Esophagus muscularis mucosa (tissue), 4 donors: Measurements from ENCODE around the gene GMEB1. TPM values are rescaled to one million over a fixed set of nuclear protein-coding genes. Genes with fewer than 3 reads are reported as not detected.

Experiments used
- DNase-seq: peaks from one replicate; pipeline ENCODE4 v3.0.0-alpha.2; 2017; ENCODE audit errors: extremely low spot score
- H3K27ac ChIP-seq, 4 donors: fragments of 200-600 bp; sonication (generic); replicated peaks in 1 of 4; 1 replicate in 3 of 4; 2 replicates in 1 of 4; pipeline ENCODE4 v1.5.1; 2016 to 2019; ENCODE audit warnings: mild to moderate bottlenecking in 1 of 4
- H3K27me3 ChIP-seq, 4 donors: fragments of 200-600 bp; sonication (generic); one replicate each; pipeline versions ENCODE4 v1.5.1 to v1.6.0; 2016 to 2019
- H3K36me3 ChIP-seq, 4 donors: fragments of 200-600 bp; sonication (generic); one replicate each; pipeline ENCODE4 v1.5.1; 2016 to 2019
- H3K4me1 ChIP-seq, 4 donors: fragments of 200-600 bp; sonication (generic); one replicate each; pipeline ENCODE4 v1.5.1; 2016 to 2019
- H3K4me3 ChIP-seq, 4 donors: fragments of 200-600 bp; sonication (generic); 1 replicate in 2 of 4; 2 replicates in 2 of 4; pipeline ENCODE4 v1.5.1; 2016 to 2019; ENCODE audit warnings: mild to moderate bottlenecking in 4 of 4, moderate library complexity in 1 of 4
- H3K9me3 ChIP-seq, 4 donors: fragments of 200-600 bp; sonication (generic); 1 replicate in 3 of 4; 2 replicates in 1 of 4; pipeline ENCODE4 v1.5.1; 2016 to 2019
- EP300 ChIP-seq: sonication (generic); formaldehyde crosslinking; IDR thresholded peaks from one replicate; pipeline ENCODE4 v1.6.1; 2017; ENCODE audit warnings: antibody characterized with exemption
- POLR2A ChIP-seq: fragments of 450-650 bp; IDR thresholded peaks from one replicate; pipeline ENCODE4 v1.6.1; 2017; ENCODE audit warnings: antibody characterized with exemption, moderate library complexity, mild to moderate bottlenecking, low read depth
- POLR2AphosphoS5 ChIP-seq, 2 donors: sonication (generic); formaldehyde crosslinking; IDR thresholded peaks; one replicate each; pipeline ENCODE4 v1.6.1; 2017; ENCODE audit warnings: antibody characterized with exemption in 2 of 2
- WGBS: methylation state at CpG from one replicate; pipeline ENCODE4 v1.1.5; 2018; 5-methylcytosine and 5-hydroxymethylcytosine counted together
- intact Hi-C: fragments of 100-400 bp; cut with DNase I; formaldehyde crosslinking; loops from one replicate; pipeline ENCODE4 v1.15.1; 2023
- total RNA-seq, 4 donors: library from RNA; depleted of rRNA; stranded (reverse); fragments of >200 nt; gene quantifications; one replicate each; pipeline versions ENCODE4 v1.1.0 to v1.2.1, GENCODE V29; 2016
- TF ChIP-seq, protein P1 (sequence below), 3 experiments: fragments of 200-600 bp in 2 of 3; fragments of 450-650 bp in 1 of 3; sonication (generic) in 2 of 3; IDR thresholded peaks; one replicate each; pipeline ENCODE4 v1.5.1; 2017 to 2019; ENCODE audit warnings: antibody characterized with exemption in 3 of 3, mild to moderate bottlenecking in 2 of 3, moderate library complexity in 1 of 3

Gene GMEB1
- total RNA-seq, 4 donors from 2014 or later, result 7.1 to 11.0 (median 9.8) TPM

DNA sequence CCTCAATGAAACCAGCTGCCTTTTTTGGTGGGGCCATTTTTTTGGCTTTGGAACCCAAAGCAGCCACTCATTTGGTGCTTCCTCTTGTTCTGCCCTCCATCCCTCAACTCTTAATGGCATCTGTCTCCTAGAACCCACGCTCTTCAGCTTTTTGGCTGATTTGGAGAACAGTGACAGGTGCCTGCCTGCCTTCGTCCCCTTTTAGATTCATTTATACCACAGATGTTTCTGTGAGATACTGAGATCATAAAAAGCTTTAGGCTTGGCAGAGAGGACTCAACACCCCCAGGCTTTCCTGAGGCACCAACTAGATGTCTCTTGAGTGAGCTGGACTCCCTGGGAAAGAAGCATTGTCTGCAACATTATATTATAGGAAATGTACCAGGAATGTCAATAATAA lies 47.8 kb downstream of the GMEB1 start:
- intact Hi-C loops, result no loop called here
- H3K36me3 ChIP-seq, result peaks cover 22 to 49% (median 38%) of the 10 kb centered on the region in 4 donors
- WGBS, result 96% methylated on average over 2 of the region's 2 CpGs
- no peaks in the 10 kb centered on the region for H3K9me3 ChIP-seq
- H3K27ac ChIP-seq, result no peak overlapping the region
- H3K4me3 ChIP-seq, result no peak overlapping the region
- no peaks in the 10 kb centered on the region for H3K27me3 ChIP-seq
- no peak for DNase-seq
- peaks cover 0 to 7% (median 3%) of the 10 kb centered on the region in 4 donors for H3K4me1 ChIP-seq
- TF ChIP-seq EP300, result no peak
- no peak for TF ChIP-seq POLR2AphosphoS5 (IDR thresholded peaks at IDR 0.05)
- no peak for TF ChIP-seq POLR2A
- TF ChIP-seq, protein P1, sequence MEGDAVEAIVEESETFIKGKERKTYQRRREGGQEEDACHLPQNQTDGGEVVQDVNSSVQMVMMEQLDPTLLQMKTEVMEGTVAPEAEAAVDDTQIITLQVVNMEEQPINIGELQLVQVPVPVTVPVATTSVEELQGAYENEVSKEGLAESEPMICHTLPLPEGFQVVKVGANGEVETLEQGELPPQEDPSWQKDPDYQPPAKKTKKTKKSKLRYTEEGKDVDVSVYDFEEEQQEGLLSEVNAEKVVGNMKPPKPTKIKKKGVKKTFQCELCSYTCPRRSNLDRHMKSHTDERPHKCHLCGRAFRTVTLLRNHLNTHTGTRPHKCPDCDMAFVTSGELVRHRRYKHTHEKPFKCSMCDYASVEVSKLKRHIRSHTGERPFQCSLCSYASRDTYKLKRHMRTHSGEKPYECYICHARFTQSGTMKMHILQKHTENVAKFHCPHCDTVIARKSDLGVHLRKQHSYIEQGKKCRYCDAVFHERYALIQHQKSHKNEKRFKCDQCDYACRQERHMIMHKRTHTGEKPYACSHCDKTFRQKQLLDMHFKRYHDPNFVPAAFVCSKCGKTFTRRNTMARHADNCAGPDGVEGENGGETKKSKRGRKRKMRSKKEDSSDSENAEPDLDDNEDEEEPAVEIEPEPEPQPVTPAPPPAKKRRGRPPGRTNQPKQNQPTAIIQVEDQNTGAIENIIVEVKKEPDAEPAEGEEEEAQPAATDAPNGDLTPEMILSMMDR (IDR thresholded peaks at IDR 0.05), result no peak

DNA sequence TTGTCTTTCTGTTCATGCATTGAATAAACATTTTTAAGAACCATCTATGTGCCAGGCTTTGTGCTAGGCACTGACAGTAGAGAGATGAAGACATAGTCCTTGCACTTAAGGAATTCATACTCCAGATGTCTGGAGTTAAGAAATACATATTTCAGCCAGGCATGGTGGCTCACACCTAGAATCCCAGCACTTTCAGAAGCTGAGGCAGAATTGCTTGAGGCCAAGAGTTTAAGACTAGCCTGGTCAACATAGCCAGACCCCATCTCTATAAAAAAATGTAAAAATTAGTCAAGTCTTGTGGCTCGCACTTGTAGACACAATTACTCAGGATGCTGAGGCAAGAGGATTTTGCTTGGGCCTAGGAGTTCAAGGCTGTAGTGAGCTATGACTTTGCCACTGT lies 49.6 kb downstream of the GMEB1 start:
- no peaks in the 10 kb centered on the region for H3K27me3 ChIP-seq
- H3K4me1 ChIP-seq, result peaks cover 0 to 7% (median 3%) of the 10 kb centered on the region in 4 donors
- intact Hi-C loops, result no loop called here
- H3K27ac ChIP-seq, result no peak overlapping the region
- TF ChIP-seq POLR2A, result no peak
- TF ChIP-seq, protein P1 (IDR thresholded peaks at IDR 0.05), result no peak
- no peak for TF ChIP-seq POLR2AphosphoS5 (IDR thresholded peaks at IDR 0.05)
- DNase-seq, result no peak
- peaks cover 10 to 31% (median 22%) of the 10 kb centered on the region in 4 donors for H3K36me3 ChIP-seq
- 100% methylated on average over 1 of the region's 1 CpG for WGBS
- no peaks in the 10 kb centered on the region for H3K9me3 ChIP-seq
- H3K4me3 ChIP-seq, result no peak overlapping the region

DNA sequence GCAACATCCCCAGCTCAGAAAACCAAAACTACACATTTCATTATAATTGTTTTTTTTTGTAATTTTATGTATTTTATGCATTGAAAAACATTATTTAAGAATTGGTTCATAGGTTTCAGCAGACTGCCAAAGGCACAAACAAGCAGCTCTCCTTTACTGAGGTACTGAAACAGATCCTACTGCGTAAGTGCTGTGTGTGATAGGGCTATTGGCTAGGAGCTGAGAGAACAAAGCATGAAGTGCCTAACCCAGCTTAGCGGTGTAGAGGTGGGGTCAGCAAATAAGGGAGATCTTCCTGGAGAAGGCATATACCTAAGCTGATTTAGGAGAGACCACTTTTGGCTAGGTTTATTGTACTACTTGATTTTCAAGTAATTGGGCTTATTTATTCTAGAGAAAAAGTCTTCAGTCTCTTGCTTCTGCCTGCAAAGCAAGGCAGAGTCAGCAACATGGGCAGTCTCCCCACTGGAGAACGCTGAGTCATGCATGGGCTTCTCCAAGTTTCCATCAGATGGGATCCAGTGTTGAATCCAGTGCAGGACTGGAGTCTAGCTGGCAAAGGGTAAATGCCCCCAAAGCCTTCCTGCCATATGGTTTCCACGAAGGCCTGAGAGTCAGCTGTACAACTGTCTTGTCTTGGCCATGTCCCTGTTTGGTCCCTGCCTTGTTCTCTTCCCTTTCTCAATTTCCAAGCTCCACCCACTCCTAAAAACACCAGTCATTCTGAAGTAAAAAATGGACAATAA lies 50.2 kb downstream of the GMEB1 start:
- Histone ChIP-seq H3K4me1 (peaks cover 0 to 7% (median 3%) of the 10 kb centered on the region in 4 donors), H3K4me3 (no peak overlapping the region), H3K27ac (no peak overlapping the region), H3K27me3 (no peaks in the 10 kb centered on the region), H3K36me3 (peaks cover 10 to 25% (median 16%) of the 10 kb centered on the region in 4 donors), H3K9me3 (no peaks in the 10 kb centered on the region)
- 65% methylated on average over 4 of the region's 4 CpGs for WGBS
- intact Hi-C loops, result no loop called here
- DNase-seq, result no peak
- TF ChIP-seq, protein P1 (IDR thresholded peaks at IDR 0.05), result no peak
- TF ChIP-seq POLR2A (no peak), EP300 (no peak)

DNA sequence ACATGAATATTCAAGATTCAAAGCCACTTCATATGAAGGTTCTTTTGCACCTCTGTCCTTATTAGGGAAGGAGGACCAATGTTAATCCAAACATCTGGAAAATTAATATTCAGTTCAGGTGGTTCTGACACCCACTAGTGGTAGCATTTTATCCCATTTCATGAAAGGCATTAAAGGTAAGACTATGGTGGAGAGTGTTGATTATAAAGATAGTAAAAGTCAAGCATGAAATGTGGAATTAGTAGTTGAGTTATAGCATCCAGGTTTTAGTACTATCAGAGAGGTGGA lies 50.7 kb downstream of the GMEB1 start:
- intact Hi-C loops, result no loop called here
- no peak overlapping the region for H3K27ac ChIP-seq

More for the DNA sequence above, 50.7 kb downstream of the GMEB1 start:
- H3K27me3 ChIP-seq, result no peaks in the 10 kb centered on the region
- H3K9me3 ChIP-seq, result no peaks in the 10 kb centered on the region
- DNase-seq, result no peak
- peaks cover 0 to 7% (median 3%) of the 10 kb centered on the region in 4 donors for H3K4me1 ChIP-seq
- TF ChIP-seq EP300 (no peak), POLR2A (no peak), POLR2AphosphoS5 (IDR thresholded peaks at IDR 0.05) (no peak)
- TF ChIP-seq, protein P1 (IDR thresholded peaks at IDR 0.05), result no peak
- H3K36me3 ChIP-seq, result peaks cover 6 to 20% (median 11%) of the 10 kb centered on the region in 4 donors
- no peak overlapping the region for H3K4me3 ChIP-seq
